Right atrium auricular region (tissue), 2 donors: ENCODE results near the gene SLC34A3. TPM values are rescaled to one million over a fixed set of nuclear protein-coding genes. Genes with fewer than 3 reads are reported as not detected.

ENCODE experiments used
- DNase-seq: peaks from one replicate; pipeline ENCODE4 v3.0.0-alpha.2; 2019; ENCODE audit warnings: low spot score
- H3K27ac ChIP-seq, 2 donors: fragments of 200-600 bp; sonication (generic); 1 replicate in 1 of 2; 2 replicates in 1 of 2; pipeline ENCODE4 v1.5.1; 2016 to 2019
- H3K27me3 ChIP-seq, 2 donors: fragments of 200-600 bp; sonication (generic); one replicate each; pipeline versions ENCODE4 v1.5.1 to v1.6.0; 2017 to 2019
- H3K36me3 ChIP-seq: fragments of 200-600 bp; sonication (generic); one replicate; pipeline ENCODE4 v1.5.1; 2016
- H3K4me1 ChIP-seq, 2 donors: fragments of 200-600 bp; sonication (generic); one replicate each; pipeline versions ENCODE4 v1.5.1 to v1.6.0; 2017 to 2019
- H3K4me3 ChIP-seq, 2 donors: fragments of 200-600 bp; sonication (generic); 1 replicate in 1 of 2; 2 replicates in 1 of 2; pipeline ENCODE4 v1.5.1; 2017 to 2019; ENCODE audit warnings: mild to moderate bottlenecking in 1 of 2, moderate library complexity in 1 of 2
- H3K9me3 ChIP-seq, 2 donors: fragments of 200-600 bp; sonication (generic); one replicate each; pipeline ENCODE4 v1.5.1; 2019
- CTCF ChIP-seq, 2 donors: fragments of 200-600 bp; sonication (generic); IDR thresholded peaks; one replicate each; pipeline ENCODE4 v1.5.1; 2019; ENCODE audit warnings: antibody characterized with exemption in 2 of 2
- total RNA-seq, 2 donors: library from RNA; depleted of rRNA; stranded (reverse); fragments of >200 nt; gene quantifications; one replicate each; pipeline ENCODE4 v1.1.0, GENCODE V29; 2016

The SLC34A3 gene
- total RNA-seq, 2 donors from 2014 or later = not detected

GRCh38 chr9:137270929-137271695, 40.4 kb downstream of the SLC34A3 start:
- no peak overlapping the region for H3K4me3 ChIP-seq
- peaks cover 0 to 70% of the 10 kb centered on the region in 2 donors for H3K4me1 ChIP-seq
- H3K27me3 ChIP-seq = no peaks in the 10 kb centered on the region
- no peaks in the 10 kb centered on the region for H3K9me3 ChIP-seq
- no peak for DNase-seq
- H3K36me3 ChIP-seq = peaks cover 37% of the 10 kb centered on the region
- TF ChIP-seq CTCF (IDR thresholded peaks at IDR 0.05) = no peak
- peak overlapping the region; percentile 27 to 49 for H3K27ac ChIP-seq

GRCh38 chr9:137271696-137272076, 41.0 kb downstream of the SLC34A3 start:
- no peak for TF ChIP-seq CTCF (IDR thresholded peaks at IDR 0.05)
- Histone ChIP-seq H3K4me3 (no peak overlapping the region), H3K9me3 (no peaks in the 10 kb centered on the region), H3K27ac (peak overlapping the region; percentile 27 to 49), H3K27me3 (no peaks in the 10 kb centered on the region), H3K36me3 (peaks cover 31% of the 10 kb centered on the region), H3K4me1 (peaks cover 0 to 76% of the 10 kb centered on the region in 2 donors)
- no peak for DNase-seq

- peaks cover 0 to 83% of the 10 kb centered on the region in 2 donors for H3K4me1 ChIP-seq
- peak overlapping the region; percentile 27 to 49 for H3K27ac ChIP-seq
- H3K27me3 ChIP-seq = no peaks in the 10 kb centered on the region
- peaks cover 23% of the 10 kb centered on the region for H3K36me3 ChIP-seq
- H3K4me3 ChIP-seq = no peak overlapping the region
- TF ChIP-seq CTCF (IDR thresholded peaks at IDR 0.05) = no peak
- DNase-seq = no peak
- H3K9me3 ChIP-seq = no peaks in the 10 kb centered on the region
Measured at GRCh38 chr9:137272241-137273094, 41.8 kb downstream of the SLC34A3 start.

GRCh38 chr9:137273095-137273490, 42.4 kb downstream of the SLC34A3 start:
- DNase-seq = no peak
- Histone ChIP-seq H3K4me1 (peaks cover 0 to 87% of the 10 kb centered on the region in 2 donors), H3K27me3 (no peaks in the 10 kb centered on the region), H3K27ac (no peak overlapping the region), H3K4me3 (no peak overlapping the region), H3K36me3 (peaks cover 21% of the 10 kb centered on the region), H3K9me3 (no peaks in the 10 kb centered on the region)
- no peak for TF ChIP-seq CTCF (IDR thresholded peaks at IDR 0.05)

GRCh38 chr9:137273611-137274320, 43.1 kb downstream of the SLC34A3 start:
- Histone ChIP-seq H3K36me3 (peaks cover 21% of the 10 kb centered on the region), H3K27me3 (no peaks in the 10 kb centered on the region), H3K27ac (no peak overlapping the region), H3K9me3 (no peaks in the 10 kb centered on the region), H3K4me1 (peaks cover 0 to 84% of the 10 kb centered on the region in 2 donors), H3K4me3 (no peak overlapping the region)
- TF ChIP-seq CTCF (IDR thresholded peaks at IDR 0.05) = no peak
- no peak for DNase-seq
